Measurements from ENCODE around the gene KISS1.

The KISS1 gene

DNA sequence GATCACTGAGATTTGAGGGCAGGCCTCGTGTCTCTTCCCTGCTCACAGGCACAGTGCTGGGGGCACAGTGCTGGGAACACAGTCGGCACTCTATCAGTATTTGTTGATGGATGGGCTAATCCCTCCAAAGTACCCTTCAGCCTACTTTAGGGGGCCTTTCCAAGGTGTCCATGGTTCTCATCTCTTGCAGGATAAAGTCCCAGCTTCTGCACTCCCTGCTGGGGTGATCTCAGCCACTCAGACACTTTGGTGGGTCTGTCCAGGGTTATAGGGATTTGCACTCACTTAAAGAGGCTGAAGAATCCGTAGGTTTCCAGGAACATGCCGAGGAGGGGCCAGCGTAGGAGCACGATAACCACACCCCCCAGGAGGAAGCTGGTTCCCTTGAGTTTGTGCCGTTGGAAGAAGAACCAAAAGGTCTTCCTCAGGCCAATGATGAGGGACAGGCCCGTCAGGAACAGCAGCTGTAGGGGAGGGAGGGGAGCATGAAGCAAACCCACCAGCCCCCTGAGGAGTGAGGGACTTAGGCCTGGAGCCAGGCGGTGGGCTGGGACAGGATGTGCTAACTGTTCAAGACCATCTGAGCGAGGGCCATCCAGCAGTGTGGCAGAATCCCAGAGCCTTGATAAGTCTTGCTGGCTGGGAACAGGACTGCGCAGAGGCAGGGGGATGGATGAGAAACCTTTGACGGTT, 5.2 kb upstream of the KISS1 start:
- Histone ChIP-seq H3K4me1 (ENCODE audit: control insufficient read depth, low read depth, low read length) (no peaks in the 10 kb centered on the region), H3K9me3 (ENCODE audit: control insufficient read depth, low read depth, low read length) (no peaks in the 10 kb centered on the region), H3K36me3 (ENCODE audit: control insufficient read depth, low read depth, low read length) (no peaks in the 10 kb centered on the region), H3K4me3 (ENCODE audit: low read length) (no peak overlapping the region), H3K9ac (ENCODE audit: low read length) (no peak overlapping the region), H3K27me3 (ENCODE audit: control insufficient read depth, insufficient read depth, low read length) (no peaks in the 10 kb centered on the region), H3K27ac (ENCODE audit: low read length) (no peak overlapping the region)

DNA sequence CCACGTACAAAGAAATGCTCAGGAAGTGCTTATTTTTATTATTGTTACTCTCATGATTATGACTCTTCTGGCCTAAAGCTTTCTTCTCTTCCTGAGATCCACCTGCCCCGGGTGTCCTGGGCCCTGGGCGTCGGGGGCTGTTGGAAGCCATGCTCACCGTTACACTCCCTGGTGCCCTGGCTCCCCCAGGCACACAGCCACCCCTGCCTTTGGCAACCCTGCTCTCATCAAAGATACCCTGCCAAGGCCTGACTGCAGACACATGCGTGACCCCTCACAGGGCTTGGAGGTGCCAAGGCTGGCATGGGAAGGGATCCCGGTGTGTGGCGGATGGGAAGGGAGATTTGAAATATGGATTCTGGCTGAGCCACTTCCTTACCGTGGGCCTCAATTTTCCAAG, 3.3 kb upstream of the KISS1 start:
- Histone ChIP-seq H3K27ac (ENCODE audit: low read length) (no peak overlapping the region), H3K9ac (ENCODE audit: low read length) (no peak overlapping the region), H3K9me3 (ENCODE audit: control insufficient read depth, low read depth, low read length) (no peaks in the 10 kb centered on the region), H3K4me1 (ENCODE audit: control insufficient read depth, low read depth, low read length) (no peaks in the 10 kb centered on the region), H3K4me3 (ENCODE audit: low read length) (no peak overlapping the region), H3K27me3 (ENCODE audit: control insufficient read depth, insufficient read depth, low read length) (no peaks in the 10 kb centered on the region), H3K36me3 (ENCODE audit: control insufficient read depth, low read depth, low read length) (no peaks in the 10 kb centered on the region)

DNA sequence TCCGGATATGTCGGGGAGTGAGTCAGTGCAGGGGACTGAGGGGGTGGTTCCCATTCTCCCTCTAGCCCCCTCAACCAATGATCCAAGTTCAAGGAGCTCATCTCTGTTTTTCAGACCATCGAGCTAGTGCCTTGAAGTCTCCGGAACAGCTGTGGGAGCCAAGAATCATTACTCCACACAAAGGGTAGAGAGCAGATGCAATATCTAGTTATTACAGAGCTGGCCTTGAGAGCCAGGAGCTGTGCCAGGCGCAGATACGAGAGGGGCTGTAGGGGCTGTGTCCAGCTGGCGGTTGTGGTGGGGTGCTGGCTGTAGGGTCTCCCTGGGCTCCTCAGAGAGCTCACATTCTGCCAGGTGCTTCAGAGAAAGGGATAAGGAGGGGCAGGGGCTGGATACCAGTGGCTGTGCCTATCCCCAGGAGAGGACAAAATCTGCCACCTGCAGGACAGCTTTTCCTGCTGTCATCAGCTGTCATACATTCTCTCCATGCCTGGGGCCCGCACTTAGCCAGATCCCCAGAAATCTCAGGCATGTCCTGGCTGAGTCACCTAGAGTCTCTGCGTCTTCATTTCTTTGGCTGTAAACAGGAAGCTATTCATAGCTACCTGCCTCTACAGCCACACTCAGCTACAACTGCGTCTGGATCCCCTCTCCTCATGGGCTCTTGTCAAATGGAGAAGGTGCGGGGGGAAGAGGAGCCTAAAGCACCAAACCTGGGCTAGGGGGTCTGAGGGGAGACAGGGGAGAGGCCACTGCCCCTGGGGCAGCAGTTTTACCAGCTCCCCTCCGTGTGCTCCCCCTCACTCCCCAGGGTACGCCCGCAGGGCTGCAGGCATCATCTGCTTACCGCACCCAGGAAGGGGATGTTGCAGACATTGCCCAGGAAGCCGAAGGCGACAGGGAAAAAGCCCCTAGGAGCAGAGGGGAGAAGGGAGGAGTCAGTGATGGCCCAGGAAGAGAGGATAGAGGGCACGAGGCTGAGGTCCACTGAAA, 2.4 kb upstream of the KISS1 start:
- H3K27me3 ChIP-seq (ENCODE audit: control insufficient read depth, insufficient read depth, low read length), result no peaks in the 10 kb centered on the region
- no peak overlapping the region for H3K9ac ChIP-seq (ENCODE audit: low read length)
- no peak overlapping the region for H3K4me3 ChIP-seq (ENCODE audit: low read length)
- H3K27ac ChIP-seq (ENCODE audit: low read length), result no peak overlapping the region
- H3K4me1 ChIP-seq (ENCODE audit: control insufficient read depth, low read depth, low read length), result no peaks in the 10 kb centered on the region
- no peaks in the 10 kb centered on the region for H3K9me3 ChIP-seq (ENCODE audit: control insufficient read depth, low read depth, low read length)
- H3K36me3 ChIP-seq (ENCODE audit: control insufficient read depth, low read depth, low read length), result no peaks in the 10 kb centered on the region

DNA sequence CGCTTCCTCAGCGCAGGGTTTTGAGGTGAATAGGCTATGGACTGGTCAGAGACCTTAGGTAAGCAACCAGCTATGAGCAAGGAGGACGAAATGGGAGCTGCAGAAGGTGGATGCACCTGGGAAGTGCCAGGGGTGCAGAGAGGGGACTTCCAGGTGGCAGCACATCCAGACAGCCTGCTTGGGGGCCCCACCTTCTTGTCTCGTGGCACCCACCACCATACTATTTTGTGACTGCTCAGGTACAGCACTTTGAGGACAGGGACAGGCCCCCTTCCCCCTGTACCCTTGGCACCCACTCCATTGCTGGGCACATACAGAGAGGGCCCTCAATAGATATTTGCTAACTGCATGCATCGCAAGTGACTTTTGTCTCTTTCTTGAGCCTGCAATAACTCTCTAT, 777 bp upstream of the KISS1 start:
- Histone ChIP-seq H3K9ac (ENCODE audit: low read length) (no peak overlapping the region), H3K4me1 (ENCODE audit: control insufficient read depth, low read depth, low read length) (no peaks in the 10 kb centered on the region)

GRCh38 chr1:204194771-204195170, 1.5 kb downstream of the KISS1 start:
- H3K36me3 ChIP-seq (ENCODE audit: control insufficient read depth, low read depth, low read length), result no peaks in the 10 kb centered on the region
- no peak overlapping the region for H3K27ac ChIP-seq (ENCODE audit: low read length)
- no peak overlapping the region for H3K4me3 ChIP-seq (ENCODE audit: low read length)
- H3K27me3 ChIP-seq (ENCODE audit: control insufficient read depth, insufficient read depth, low read length), result peaks cover 18% of the 10 kb centered on the region
- H3K9me3 ChIP-seq (ENCODE audit: control insufficient read depth, low read depth, low read length), result no peaks in the 10 kb centered on the region
- no peak overlapping the region for H3K9ac ChIP-seq (ENCODE audit: low read length)
- H3K4me1 ChIP-seq (ENCODE audit: control insufficient read depth, low read depth, low read length), result no peaks in the 10 kb centered on the region

More for the DNA sequence above, 777 bp upstream of the KISS1 start:
- H3K36me3 ChIP-seq (ENCODE audit: control insufficient read depth, low read depth, low read length), result no peaks in the 10 kb centered on the region
- H3K27ac ChIP-seq (ENCODE audit: low read length), result no peak overlapping the region
- no peak overlapping the region for H3K4me3 ChIP-seq (ENCODE audit: low read length)
- peaks cover 8% of the 10 kb centered on the region for H3K27me3 ChIP-seq (ENCODE audit: control insufficient read depth, insufficient read depth, low read length)
- no peaks in the 10 kb centered on the region for H3K9me3 ChIP-seq (ENCODE audit: control insufficient read depth, low read depth, low read length)

- Histone ChIP-seq H3K27ac (ENCODE audit: low read length) (no peak overlapping the region), H3K4me3 (ENCODE audit: low read length) (no peak overlapping the region), H3K27me3 (ENCODE audit: control insufficient read depth, insufficient read depth, low read length) (peaks cover 25% of the 10 kb centered on the region), H3K9ac (ENCODE audit: low read length) (no peak overlapping the region), H3K36me3 (ENCODE audit: control insufficient read depth, low read depth, low read length) (no peaks in the 10 kb centered on the region), H3K4me1 (ENCODE audit: control insufficient read depth, low read depth, low read length) (no peaks in the 10 kb centered on the region), H3K9me3 (ENCODE audit: control insufficient read depth, low read depth, low read length) (no peaks in the 10 kb centered on the region)
Observed at GRCh38 chr1:204194080-204194479, 2.2 kb downstream of the KISS1 start.

DNA sequence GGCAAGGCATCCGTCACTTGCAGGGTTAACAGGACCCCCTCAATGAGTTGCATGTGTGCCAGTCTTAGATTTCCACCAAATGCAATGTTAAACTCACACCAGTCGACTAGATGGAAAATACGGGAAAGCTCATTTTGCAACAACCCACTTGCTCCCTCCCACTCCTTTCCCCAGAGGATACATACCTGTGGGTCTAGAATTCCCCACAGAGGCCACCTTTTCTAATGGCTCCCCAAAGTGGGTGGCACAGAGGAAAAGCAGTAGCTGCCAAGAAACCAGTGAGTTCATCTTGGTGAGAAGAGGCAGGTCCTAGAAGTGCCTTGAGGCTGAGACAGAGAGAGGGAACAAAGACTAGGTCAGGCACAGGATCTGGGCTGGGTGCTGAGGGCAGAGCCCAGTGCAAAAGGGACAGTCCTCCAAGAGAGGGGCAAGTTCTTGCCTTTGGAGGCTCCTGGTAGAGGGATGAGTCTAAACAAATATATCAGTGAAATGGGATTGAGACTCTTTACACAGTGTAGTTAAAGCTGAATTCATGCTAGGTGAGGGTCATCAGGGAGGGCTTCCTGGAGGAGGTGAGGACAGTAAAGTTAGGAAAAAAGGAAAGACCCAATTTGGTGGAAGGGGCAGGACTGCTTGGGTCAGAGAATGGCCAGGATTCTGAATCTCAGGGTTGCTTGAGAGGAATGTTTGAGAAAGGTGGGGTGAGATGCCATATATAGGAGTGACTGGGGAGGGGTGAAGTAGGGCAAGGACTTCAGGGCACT, 3.5 kb downstream of the KISS1 start:
- no peaks in the 10 kb centered on the region for H3K4me1 ChIP-seq (ENCODE audit: control insufficient read depth, low read depth, low read length)
- H3K9me3 ChIP-seq (ENCODE audit: control insufficient read depth, low read depth, low read length), result no peaks in the 10 kb centered on the region
- H3K36me3 ChIP-seq (ENCODE audit: control insufficient read depth, low read depth, low read length), result no peaks in the 10 kb centered on the region
- peaks cover 33% of the 10 kb centered on the region for H3K27me3 ChIP-seq (ENCODE audit: control insufficient read depth, insufficient read depth, low read length)
- no peak overlapping the region for H3K9ac ChIP-seq (ENCODE audit: low read length)
- no peak overlapping the region for H3K27ac ChIP-seq (ENCODE audit: low read length)
- no peak overlapping the region for H3K4me3 ChIP-seq (ENCODE audit: low read length)

DNA sequence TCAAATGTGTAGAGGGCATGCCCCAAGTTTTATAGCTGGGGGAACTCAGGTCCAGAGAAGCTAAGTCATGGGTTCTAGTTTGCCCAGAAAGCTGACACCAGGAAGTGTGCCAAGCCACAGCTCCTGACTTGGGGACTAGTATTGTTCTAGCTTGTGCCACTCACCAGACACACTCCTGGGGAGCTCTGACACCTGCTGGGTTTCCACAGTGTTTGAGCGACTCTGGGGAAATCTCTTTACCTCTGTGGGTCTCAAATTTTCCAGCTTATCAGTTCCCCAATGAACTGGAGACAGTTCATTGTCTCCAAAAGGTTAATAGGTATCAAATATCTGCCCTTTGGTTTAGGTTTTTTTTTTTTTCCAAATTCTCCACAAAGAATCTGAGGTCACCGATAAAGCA, 4.2 kb downstream of the KISS1 start:
- no peak overlapping the region for H3K27ac ChIP-seq (ENCODE audit: low read length)
- H3K9me3 ChIP-seq (ENCODE audit: control insufficient read depth, low read depth, low read length), result no peaks in the 10 kb centered on the region
- H3K4me1 ChIP-seq (ENCODE audit: control insufficient read depth, low read depth, low read length), result no peaks in the 10 kb centered on the region
- H3K27me3 ChIP-seq (ENCODE audit: control insufficient read depth, insufficient read depth, low read length), result peaks cover 40% of the 10 kb centered on the region
- no peak overlapping the region for H3K4me3 ChIP-seq (ENCODE audit: low read length)
- no peak overlapping the region for H3K9ac ChIP-seq (ENCODE audit: low read length)
- H3K36me3 ChIP-seq (ENCODE audit: control insufficient read depth, low read depth, low read length), result no peaks in the 10 kb centered on the region

- peaks cover 44% of the 10 kb centered on the region for H3K27me3 ChIP-seq (ENCODE audit: control insufficient read depth, insufficient read depth, low read length)
- H3K9me3 ChIP-seq (ENCODE audit: control insufficient read depth, low read depth, low read length), result no peaks in the 10 kb centered on the region
- H3K4me3 ChIP-seq (ENCODE audit: low read length), result no peak overlapping the region
- no peaks in the 10 kb centered on the region for H3K4me1 ChIP-seq (ENCODE audit: control insufficient read depth, low read depth, low read length)
- no peaks in the 10 kb centered on the region for H3K36me3 ChIP-seq (ENCODE audit: control insufficient read depth, low read depth, low read length)
- no peak overlapping the region for H3K27ac ChIP-seq (ENCODE audit: low read length)
- H3K9ac ChIP-seq (ENCODE audit: low read length), result no peak overlapping the region
Observed at GRCh38 chr1:204191456-204191855, 4.8 kb downstream of the KISS1 start.

- Histone ChIP-seq H3K9me3 (ENCODE audit: control insufficient read depth, low read depth, low read length) (no peaks in the 10 kb centered on the region), H3K36me3 (ENCODE audit: control insufficient read depth, low read depth, low read length) (no peaks in the 10 kb centered on the region), H3K27ac (ENCODE audit: low read length) (no peak overlapping the region), H3K27me3 (ENCODE audit: control insufficient read depth, insufficient read depth, low read length) (peaks cover 44% of the 10 kb centered on the region), H3K9ac (ENCODE audit: low read length) (no peak overlapping the region), H3K4me3 (ENCODE audit: low read length) (peak overlapping the region; percentile 42), H3K4me1 (ENCODE audit: control insufficient read depth, low read depth, low read length) (no peaks in the 10 kb centered on the region)
Observed at GRCh38 chr1:204190212-204191211, 5.8 kb downstream of the KISS1 start.

Data from iPS-18a (cell line).